GM20431 (cell line): ENCODE data around the gene TRA2B.

ENCODE experiments used
- in situ Hi-C: fragments of 300-500 bp; cut with MseI, MboI; formaldehyde crosslinking; loops from one replicate; pipeline ENCODE4 v1.15.0; 2020; ENCODE audit warnings: low sequenced_read_pairs; ENCODE audit not compliant: unreplicated experiment

Gene TRA2B

GRCh38 chr3:185958626-185959025, 20.8 kb upstream of the TRA2B start:
- in situ Hi-C loops = no loop called here

DNA sequence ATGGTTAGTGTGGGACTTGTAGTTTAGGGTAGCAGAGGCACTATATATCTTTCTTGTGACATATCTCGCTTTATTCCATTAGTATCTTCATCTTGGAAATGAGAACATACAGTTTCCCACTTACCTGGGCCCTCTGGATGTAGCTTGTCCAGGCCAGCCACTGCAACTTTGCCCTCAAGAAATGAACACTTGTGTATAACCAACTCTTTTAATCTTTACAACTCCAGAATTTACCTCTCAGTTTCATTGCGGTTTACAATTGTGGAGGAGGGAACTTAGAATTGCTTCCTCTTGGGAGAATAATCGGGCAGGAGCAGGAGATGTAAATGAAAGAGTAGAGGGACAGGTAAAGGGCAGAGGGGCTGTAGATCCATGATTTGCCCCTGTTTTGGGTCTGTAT, 18.4 kb upstream of the TRA2B start:
- in situ Hi-C loops = no loop called here

DNA sequence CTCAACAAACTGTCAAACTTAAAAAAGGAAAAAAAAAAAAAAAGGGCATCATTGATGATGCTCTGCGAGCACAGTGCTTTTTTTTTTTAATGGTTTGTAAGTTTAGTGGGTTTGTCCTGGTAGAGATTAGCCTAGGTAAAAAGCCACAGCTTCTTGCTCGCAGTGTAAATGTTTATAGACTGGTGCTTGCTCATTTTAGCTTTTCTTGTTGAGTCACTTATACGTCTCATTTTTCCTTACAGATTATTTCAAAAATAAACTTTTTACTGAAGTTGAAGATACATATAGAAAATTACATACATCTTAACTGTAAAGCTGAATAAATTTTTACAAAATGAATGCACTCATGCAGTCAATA, 16.5 kb upstream of the TRA2B start:
- in situ Hi-C loops = no loop called here

- in situ Hi-C loops = no loop called here
Measured at GRCh38 chr3:185950728-185951127, 12.9 kb upstream of the TRA2B start.

- in situ Hi-C loops = no loop called here
Measured at GRCh38 chr3:185949515-185949914, 11.7 kb upstream of the TRA2B start.

- in situ Hi-C loops = no loop called here
Measured at GRCh38 chr3:185948292-185948691, 10.5 kb upstream of the TRA2B start.

- in situ Hi-C loops = no loop called here
Measured at GRCh38 chr3:185943760-185944106, 5.9 kb upstream of the TRA2B start.

DNA sequence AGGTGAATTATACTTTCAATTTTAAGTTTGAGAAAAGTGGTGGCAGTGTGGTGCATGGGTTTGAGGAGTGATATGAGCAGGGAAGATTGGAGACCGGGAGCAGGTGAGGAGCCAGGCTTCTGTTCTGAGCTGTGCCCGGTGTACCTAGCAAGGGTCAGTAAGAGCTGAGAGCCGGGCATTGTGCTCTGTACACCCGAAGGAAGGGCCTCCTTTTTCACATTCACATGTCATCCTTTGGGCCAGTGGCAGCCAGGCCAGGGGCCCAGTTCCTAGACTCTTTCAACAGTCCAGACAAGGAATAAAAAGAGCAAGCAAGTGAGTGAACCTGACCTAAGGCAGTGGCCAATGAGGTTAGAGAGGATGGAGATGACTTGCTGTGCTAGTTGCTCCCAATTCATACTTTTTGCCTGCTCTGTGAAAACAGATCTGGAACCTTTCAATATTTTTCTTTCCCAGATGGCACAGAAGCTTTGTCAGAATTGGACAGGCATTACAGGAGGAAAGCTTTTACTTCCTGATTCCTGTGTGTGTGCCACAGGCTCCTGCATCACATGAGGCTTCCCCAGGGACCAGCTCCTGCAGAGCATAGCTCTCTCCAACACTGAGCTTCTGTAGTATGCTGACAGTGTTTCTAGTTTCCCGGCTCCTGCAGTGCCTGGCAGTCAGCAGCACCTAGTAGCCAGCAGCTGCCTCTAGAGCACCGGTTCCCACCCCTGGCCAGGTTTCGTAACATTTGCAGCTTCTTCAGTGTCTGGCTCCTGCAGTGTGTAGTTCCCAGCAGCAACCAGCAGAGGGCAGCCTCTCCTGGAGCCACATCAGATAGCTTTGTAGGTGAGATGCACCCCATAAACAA, 5.3 kb upstream of the TRA2B start:
- in situ Hi-C loops = no loop called here

DNA sequence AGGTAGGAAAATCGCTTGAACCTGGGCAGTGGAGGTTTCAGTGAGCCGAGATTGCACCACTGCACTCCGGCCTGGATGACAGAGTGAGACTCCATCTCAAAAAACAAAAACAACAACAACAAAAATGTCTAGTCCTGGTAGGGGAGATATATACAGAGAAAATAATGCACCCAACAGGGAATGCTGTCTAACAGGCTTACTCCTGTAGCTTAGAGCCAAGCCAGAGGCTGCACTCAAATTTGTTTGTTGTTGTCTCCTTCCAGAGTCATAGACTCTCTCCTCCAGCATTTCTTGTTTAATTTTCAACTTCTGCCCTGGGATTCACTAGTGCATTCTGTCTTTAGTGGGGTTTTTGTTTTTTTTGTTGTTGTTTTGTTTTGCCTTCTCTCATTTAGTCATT, 4.6 kb upstream of the TRA2B start:
- in situ Hi-C loops = no loop called here

DNA sequence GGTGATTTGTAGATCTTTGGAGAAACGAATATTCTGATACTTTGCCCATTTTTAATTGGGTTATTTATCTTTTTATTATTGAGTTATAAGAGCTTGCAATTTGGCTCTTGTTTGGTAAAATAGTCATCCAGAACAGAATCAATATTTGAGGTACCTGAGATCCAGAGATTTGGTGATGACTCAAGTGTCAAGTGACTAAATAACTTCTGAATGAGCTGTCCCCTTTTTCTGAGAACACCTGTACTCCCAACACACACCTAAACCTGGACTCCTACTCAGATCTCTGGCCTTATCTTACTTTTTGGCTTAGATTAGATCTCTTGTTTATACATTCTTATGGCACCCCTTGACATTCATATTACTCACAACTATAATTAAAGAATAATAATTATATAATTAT, 3.1 kb upstream of the TRA2B start:
- in situ Hi-C loops = no loop called here

DNA sequence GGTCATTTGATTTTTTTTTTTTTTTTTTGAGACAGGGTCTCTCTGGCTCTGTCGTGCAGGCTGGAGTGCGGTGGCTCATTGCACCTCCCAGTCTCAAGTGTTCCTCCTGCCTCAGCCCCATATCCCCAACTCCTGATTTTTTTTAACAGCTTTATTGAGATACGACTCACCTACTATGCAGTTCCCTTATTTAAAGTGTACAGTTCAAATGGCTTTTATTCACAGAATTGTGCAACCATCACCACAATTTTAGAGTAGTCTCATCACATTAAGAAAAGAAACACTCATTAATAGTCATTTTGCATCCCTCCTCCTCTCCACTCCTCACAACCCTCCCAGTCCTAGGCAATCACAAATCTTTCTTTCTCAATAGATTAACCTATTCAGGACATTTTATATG, 1.9 kb upstream of the TRA2B start:
- in situ Hi-C loops = no loop called here

DNA sequence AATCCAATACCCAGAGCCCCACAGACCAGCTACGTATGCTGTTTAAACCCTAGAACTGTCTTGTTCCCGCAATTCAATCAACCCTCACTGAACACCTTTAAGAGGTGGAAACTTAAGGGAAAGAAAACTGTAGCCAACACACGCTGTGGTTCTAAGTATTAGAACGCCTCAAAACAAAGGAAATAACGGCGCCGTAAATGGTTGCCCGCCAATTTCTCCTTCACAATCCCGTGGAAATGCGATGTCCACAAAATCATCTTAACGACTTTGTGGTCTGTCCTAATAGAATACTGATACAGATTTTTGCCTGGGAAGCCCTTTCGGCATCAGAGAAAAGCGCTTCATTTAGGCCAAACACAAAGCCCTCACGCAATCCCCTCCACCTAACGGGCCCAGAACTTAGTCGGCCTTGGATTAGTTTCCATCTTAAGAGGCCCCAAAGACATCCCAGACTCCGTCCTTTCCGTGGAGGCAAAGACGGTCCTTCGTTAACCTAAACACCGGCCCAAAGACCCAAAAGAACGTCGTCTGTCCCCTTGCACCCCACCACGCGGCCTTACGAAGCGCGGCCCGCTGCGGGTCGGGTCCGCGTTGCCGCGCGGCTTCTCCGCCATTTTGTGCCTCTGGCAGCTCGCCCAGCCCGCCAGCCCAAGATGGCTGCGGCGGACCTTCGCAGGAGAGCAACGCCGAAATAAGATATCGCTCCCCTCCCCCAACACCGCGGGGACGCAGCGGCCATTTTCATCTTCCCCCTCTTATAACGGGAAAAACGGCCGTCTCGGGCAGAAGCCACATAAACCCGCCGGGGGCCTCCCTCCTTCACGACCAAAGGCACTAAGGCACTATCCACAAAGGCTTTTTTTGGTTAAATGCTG, 763 bp downstream of the TRA2B start:
- in situ Hi-C loops = no loop called here

GRCh38 chr3:185936273-185936629, 1.6 kb downstream of the TRA2B start:
- in situ Hi-C loops = no loop called here

DNA sequence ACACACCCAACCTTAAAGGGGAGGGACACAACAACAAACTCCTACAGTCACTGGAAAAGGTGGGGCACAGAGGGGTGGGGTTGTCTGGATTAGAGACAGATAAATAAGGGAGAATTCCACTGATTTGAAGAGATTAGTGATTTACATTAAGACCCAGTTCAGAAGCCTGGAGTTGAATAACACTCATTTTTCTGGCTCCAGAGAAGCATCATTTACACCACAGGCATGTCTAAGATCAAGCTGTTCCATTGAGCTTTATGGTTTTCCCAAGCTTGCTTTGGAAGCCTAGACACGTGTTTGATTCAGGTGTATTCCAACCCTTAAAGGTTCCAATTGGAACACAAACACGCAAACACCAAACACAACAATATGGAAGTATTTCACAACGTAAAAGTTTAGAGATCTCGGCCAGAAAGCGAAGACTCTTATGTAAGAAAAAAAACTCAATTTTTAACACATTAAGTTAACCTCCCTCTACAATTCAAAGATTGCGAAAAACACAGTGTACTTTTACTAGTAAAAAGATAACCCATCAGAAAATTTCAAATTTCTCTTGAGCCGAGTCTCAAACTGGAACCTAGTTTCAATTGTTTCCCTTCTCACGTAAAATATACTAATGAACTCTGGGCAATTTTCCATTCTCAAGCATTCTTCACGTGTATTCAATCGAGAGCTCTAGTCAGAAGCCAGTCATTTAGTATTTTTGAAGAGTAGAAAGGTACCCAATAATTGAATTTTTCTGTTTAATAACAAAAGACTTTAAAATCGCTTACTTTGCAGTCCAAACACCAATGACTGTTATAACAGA, 2.1 kb downstream of the TRA2B start:
- in situ Hi-C loops = no loop called here

DNA sequence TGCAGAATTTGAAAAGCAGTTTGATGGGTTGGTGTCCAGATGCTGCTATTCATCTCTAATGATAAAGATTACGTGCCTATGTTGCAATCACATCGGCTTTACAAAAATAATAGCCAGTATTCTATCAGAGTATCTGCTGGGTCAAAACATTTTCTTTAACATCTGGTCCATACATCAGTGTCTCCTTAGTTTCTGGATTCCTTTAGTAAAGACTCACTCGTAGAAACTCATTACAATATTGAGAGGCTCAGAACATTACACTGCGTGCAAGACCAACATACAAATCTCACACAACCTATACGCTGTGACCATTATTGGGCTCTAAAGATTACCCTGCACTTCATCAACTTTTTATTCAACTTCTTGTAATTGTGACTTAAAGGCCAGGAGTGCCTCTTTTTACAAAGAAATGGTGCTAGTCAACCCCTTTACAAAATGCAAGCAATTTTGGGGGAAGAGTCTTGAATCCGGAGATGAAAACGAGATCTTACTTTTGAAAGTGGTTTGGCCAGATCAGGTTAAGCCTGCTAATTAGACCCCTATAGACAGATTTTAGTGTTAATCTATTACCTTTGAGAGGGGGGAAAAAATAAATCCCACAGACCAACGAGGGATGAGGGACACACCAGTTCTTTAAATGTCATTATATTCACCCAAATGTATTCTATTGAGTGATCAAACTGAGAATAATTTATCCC, 2.9 kb downstream of the TRA2B start:
- in situ Hi-C loops = no loop called here

DNA sequence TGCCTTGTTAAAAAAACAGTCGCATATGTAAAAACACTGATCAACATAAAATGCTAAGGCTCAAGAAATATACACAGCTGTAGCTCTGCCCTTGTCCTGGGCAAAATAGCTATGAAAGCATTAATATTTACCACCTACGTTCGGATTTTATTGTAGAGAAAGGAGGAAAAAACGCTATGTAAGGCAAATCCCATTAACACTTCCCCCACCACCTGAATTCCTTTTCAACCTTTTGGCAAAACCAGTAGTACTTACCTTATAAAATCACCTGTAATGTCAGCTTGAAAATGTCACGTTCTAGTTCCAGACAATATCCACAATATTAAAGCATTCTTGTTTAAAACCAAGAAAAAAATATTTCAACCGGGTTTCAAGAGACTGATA, 3.6 kb downstream of the TRA2B start:
- in situ Hi-C loops = no loop called here

DNA sequence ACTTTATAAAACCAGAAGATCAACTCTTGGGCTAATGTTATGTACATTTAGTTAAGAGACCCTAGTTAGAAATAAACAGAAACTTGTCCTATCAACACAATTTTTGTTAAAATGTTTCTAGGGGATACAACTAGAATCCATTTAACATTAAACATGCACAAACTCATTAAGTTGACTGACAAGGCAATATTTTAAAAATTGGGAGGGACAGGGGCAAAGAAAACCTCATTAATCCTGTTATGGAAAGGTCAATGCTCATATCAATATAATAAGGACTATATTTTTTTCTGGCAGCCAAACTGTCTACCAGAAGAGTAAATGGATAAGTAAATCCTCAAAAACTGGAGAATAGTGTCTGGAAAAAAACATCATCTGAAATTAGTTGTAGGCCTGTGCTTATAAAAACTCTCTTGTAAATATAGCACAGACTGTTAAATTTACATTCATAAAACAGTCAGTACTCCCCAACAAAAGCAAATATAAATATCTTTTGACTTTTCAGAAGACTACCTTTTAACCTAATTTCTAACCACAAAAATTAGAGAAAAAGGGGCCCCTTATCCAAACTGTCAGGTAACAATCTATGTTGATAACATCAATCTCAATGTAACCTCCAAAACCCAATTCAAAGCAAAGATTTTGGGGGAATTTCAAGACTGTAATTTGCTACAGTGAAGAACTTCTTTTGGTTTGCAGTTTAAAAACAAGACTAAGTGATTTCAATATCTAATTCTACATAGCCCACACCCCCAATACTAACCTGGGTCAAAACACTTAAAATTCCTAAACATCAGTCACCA, 4.2 kb downstream of the TRA2B start:
- in situ Hi-C loops = no loop called here

DNA sequence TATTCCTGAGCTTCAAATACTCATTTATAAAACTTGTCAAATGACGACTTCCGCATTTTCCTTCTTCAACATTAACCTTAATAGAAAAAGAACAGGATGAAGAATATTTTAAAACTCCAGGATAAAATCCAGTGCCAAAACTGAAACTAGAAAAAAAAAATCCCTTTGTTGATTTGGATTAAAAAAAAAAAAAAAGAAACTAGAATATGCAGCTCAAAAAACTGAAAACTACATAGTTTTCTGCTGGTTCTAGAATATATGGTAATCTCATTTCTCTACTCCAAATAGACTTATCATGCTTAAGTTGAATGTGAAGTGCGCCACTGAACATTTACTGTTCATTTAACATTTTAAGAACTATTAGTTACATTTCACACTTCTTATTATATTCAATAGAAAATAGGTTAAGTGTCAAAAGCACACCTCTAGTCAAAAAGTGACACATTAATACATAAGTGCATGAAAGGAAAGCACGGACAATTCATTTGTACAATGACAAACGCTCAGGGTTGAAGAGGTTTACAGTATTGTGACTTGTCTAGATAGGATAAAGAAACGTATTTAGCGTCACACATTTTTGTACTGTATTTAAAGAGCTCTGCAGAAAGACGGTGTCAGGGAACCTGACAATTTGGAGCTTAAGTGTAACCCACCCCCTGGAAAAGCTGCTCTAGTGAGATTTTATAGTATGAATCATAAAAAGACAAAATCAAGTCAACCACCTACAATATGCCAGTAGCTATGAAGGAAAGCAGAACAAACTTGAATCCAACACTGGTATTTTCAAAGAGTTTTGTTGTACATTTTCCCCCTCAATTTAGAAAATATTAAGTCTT, 5.8 kb downstream of the TRA2B start:
- in situ Hi-C loops = no loop called here
